Urothelium cell line (cell line): ENCODE results near the gene KRTAP10-1.
A peak's percentile ranks its signal among the peaks of the same experiment; 100 is the strongest.
"Not testable (repeated sequence)": the region's sequence is repeated elsewhere in the genome, so short reads cannot be mapped to it uniquely, and the experiment has no call there.

ENCODE experiments used
- DNase-seq: peaks from one replicate; pipeline ENCODE4 v3.0.0; 2011; ENCODE audit warnings: low spot score, mixed read lengths
- FAIRE-seq: peaks from 2 replicates; lab custom pipeline; 2011; peaks lifted over from hg19 to GRCh38; lab: Jason Lieb, UNC

The KRTAP10-1 gene

DNA sequence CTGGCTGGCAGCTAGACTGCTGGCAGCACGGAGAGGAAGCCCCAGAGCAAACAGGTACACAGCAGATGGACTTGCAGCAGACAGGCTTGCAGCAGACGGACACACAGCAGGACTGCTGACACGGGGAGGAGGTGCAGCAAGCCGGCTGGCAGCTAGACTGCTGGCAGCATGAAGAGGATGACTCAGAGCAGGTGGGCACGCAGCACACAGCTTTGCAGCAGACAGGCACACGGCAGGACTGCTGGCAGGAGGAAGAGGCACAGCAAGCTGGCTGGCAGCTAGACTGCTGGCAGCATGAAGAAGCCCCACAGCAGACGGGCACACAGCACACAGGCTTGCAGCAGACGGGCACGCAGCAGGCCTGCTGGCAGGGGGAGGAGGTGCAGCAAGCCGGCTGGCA is 10.8 kb upstream of the KRTAP10-1 start:
- peak; percentile 55 for FAIRE-seq
- DNase-seq = no peak

DNA sequence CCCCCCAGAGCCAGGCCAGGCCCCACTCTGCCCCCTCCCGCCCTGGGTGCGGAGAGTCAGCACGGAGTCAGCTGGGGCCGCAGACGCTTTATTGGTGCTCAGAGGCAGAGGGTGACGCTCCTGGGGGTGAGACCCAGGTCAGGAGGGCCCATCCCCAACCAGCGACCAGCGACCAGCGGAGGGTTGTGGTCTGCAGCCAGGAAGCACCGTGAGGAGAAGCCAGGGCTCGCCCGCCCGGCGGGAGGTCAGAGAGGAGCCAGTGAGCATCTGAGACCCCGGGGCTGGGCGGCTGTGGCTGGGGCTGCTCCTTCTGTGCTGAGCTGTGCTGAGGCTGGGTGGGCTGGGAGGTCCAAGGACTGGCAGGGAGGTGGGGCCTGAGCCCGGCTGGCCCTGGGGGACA is 10.3 kb upstream of the KRTAP10-1 start:
- DNase-seq = not testable (repeated sequence)
- FAIRE-seq = peak; percentile 92

DNA sequence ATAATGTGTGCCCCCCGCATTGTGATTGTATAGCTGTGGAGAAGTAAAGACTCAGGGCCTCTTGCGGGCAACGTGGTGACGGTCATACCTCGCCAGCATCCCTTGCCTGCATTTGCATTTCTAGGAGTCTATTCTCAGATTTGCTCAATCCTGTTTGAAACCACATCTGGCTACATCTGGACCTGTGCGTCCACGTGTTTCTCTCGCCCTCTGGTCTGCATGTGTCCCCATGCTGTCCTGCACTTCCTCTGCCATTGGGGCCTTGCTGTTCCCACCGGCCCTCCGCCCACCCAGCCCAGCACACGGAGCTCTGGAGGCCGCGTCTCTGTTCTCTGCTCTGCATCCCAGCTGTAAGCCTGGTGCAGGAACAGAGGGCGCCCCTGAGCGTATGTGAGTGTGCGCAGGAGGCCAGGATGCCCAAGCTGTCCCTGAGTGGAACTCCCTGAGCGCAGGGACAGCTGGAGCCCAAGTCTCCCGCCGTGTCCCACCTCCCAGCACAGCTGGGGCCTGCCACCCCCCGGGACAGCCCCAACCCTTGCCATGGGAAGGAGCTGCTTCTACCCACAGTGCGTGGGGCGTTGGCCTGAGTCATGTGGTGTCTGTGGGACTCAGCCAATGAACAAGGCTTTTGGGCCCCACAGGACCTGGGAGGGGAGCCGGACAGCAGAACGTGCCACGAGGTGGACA is 9.7 kb upstream of the KRTAP10-1 start:
- FAIRE-seq (no peak), DNase-seq (no peak)

DNA sequence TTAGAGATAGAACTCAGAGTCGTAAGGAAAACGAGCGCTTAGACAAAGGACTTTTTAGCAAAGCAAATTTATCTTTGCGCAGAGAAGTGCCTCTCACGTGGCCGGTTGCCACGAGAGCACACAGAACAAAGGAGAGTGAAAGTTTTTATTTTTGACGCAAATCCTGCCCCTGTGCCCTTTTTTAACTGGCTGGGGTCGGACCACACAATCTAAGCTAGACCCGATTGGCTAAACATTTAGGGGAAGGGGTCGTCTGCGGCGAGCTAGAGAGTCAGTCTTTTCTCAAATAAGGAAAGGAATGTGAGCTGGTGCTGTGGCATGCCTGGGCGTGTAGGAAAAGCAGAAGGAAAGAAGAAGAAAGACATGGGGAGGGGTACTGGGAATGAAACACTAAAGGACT is 8.9 kb upstream of the KRTAP10-1 start:
- DNase-seq = no peak
- FAIRE-seq = no peak

DNA sequence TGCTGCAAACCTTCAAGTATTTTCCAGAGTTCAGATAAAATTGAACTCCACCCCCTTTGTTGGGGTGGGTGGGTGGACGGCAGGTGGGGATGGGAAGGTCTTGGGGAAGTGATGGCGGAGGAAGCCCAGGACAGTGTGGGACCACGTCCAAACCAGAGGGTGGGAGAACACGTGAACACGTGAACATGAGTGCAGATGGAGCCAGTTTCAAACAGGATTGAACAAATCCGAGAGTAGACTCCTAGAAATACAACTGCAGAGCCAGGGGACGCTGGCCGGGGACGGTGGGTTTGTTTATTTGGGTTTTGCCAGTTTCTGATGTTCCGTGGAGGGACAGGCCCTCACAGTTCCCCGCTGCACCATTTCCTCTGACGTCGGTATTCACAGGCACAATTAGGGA is 8.4 kb upstream of the KRTAP10-1 start:
- no peak for DNase-seq
- no peak for FAIRE-seq

DNA sequence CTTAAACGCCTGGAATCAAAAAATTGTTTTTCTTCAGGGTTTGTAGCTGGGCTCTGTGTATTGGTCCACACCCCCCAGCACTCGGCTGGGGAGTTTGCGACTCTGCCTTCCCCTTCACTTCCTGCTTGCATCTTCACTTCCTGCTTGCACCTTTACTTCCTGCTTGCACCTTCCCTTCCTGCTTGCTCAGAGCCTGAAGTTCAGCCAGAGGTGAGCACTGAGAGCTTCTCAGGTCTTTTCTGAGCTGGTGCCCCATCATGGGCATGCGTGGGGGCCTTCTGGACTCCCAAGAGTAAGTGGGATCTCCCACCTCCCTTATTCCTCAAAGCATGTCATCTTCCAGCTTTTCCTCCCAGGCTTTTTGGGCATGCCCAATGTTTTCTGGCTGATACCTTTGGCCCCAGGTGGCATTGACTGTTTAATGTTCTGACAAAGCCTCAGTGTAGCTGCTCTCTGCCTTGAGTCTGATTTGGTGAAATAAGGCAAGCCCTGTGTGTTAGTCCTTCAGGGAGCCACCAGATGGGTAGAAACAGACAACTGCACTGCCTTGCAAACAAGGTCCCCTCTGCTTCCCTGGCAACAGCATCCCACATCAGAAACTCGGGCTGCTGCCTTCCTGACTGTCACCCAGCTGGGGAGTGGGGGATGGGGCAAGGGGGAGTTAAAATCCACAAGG is 7.8 kb upstream of the KRTAP10-1 start:
- DNase-seq = no peak
- FAIRE-seq = no peak

DNA sequence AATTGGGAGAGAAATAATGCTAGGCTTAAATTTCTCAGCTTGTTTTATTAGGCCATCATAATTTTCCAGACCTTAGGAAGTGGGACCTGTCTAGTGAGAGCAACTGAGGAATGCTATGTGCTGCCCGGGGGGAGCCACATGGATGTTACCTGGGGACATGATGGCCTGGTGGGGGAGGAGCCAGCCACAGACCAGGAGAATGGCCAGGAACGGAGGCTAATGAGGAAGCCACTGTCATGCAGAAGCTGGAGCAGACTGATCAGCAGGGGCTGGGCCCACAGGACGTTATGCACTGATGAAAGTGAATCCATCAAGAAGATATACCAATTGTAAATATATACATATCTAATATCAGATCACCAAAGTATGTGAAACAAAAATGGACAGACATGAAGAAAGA is 4.6 kb upstream of the KRTAP10-1 start:
- FAIRE-seq (no peak), DNase-seq (no peak)

DNA sequence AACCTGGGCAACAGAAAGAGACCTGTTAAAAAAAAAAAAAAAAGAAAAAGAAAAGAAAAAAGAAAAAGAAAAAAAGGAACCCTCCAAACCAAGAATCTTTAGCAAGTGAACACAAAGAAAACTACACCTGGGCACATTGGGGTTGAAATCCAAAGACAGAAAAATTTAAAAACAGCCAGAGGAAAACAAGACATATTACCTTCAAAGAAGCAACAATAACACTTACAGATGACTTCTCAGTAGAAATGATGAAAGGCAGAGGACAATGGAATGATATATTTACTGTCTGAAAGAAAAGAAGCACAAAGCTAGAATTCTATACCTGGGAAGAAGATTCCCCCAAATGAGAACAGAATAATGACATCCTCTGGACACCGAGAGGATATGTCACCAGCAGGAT is 2.7 kb upstream of the KRTAP10-1 start:
- FAIRE-seq (no peak), DNase-seq (no peak)

DNA sequence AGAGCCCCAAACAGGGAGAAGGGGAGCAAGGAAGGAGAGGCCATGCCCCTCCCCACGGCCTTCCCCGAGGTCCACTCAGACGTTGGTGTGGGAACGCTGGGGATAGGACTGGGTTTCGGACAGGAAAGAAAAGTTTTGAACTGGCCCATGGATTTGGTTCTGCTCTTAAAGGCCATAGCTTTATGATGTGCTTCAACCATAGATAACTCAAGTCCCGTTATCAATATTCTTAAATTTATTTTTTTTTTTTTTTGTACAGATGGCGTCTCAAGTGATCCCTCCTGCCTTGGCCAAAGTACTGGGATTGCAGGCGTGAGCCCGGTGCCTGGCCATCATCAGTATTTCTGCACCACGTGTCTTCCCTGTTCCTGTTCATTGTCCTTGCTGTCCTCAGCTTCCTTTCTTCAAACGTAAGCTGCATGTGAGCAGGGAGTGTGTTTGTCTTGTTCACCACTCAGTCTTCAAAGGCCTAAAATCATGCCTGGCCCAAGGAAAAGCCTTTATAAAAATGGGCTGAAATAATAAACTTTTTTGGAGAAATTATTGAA is 820 bp upstream of the KRTAP10-1 start:
- no peak for DNase-seq
- no peak for FAIRE-seq

DNA sequence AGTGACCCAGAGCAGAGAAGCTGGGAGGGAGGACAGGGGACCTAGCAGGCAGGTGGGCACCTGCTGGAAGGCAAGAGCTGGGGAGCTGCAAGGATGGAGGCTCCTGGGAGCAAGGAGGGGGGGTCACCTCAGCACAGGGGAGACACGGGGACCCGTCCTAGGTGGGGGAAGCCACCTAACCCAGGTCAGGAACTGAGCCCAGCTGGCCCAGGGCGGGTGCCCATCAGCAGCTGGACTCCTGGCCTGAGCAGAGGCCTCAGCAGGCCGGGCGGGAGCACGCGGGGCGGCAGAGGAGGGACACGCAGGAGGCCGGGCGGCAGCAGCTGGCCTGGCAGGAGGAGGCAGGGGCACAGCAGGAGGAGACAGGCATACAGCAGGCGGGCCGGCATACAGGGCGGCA is 949 bp downstream of the KRTAP10-1 start:
- DNase-seq (no peak), FAIRE-seq (no peak)

DNA sequence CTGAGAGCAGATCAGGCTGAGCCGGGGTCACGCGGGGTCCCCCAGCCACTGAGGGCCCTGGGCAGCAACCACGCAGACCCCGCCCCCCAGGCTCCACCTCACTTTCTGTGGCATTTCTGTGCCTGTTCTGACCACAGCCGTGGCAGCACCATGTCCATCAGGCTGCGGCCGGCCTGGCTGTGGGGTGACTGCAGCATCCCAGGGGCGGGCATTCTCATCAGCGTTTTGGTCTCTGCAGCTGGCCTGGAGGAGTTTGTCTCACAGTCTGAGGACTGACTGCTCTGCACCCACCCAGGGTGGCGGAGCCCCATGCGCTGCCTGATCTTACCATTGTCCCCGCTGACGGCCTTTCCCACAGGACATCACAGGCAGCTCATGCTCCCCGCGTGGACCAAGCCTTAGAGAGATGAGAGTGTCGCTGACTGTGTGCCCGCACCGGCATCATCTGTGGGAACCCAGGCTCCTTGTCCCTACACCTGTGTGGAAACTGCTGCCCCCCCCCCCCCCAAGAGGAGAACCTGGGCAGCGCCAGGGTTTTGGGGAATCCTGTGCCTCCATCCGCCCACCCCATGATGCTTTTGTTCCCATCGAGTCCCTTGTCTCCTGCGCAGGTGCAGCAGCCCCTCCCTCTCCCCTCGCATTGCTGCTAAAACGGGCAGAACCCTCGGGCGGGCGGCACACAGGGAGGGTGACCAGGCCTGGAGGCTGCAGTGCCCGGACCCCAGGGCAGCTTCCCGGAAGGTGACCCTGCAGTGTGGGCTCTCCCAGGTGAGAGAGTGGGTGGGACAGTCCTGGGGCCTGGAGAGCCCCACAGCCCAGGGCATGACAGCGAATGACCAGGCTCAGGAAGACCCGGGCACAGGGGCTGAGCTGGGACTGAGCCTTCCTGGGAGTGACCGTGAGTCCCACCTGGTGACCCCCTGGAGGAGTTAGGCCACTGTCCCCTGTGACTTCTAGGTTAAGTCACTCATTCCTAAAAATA is 1.8 kb downstream of the KRTAP10-1 start:
- no peak for FAIRE-seq

DNA sequence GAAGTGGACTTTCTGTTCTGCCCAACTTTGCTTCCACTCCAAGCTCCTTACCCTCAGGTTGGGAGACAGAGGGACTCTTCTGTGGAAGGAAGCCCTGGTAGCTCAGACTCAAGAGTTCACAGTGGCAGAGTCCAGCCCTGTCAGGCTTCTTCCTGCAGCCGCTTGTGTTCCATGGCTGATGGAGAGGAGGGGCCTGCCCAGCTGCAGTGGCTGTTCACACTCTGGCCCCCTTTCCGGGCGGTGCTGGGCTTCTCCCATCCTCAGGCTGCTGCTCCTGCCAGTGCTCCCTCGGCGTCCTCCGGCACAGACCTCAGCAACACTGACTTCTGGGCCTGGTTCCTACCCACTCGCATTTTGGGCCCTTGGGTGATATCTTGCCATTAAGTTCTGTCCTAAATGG is 4.0 kb downstream of the KRTAP10-1 start:
- DNase-seq = no peak
- FAIRE-seq = no peak

More for the DNA sequence above, 1.8 kb downstream of the KRTAP10-1 start:
- DNase-seq = no peak

DNA sequence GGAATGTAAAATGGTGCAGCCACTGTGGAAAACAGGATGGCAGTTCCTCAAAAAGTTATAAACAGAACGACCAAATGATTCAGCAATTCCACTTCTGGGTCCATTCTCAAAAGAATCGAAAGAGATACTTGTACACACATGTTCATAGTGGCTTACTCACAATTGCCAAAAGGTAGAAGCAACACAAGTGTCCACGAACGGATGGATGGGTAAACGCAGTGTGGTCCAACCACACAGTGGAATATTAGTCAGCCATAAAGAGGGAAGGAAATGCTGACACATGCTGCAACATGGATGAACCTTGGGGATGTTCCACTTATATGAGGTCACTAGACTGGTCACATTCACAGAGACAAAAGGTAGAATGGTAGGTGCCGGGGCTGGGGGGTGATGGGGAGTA is 5.3 kb downstream of the KRTAP10-1 start:
- FAIRE-seq = no peak
- no peak for DNase-seq

DNA sequence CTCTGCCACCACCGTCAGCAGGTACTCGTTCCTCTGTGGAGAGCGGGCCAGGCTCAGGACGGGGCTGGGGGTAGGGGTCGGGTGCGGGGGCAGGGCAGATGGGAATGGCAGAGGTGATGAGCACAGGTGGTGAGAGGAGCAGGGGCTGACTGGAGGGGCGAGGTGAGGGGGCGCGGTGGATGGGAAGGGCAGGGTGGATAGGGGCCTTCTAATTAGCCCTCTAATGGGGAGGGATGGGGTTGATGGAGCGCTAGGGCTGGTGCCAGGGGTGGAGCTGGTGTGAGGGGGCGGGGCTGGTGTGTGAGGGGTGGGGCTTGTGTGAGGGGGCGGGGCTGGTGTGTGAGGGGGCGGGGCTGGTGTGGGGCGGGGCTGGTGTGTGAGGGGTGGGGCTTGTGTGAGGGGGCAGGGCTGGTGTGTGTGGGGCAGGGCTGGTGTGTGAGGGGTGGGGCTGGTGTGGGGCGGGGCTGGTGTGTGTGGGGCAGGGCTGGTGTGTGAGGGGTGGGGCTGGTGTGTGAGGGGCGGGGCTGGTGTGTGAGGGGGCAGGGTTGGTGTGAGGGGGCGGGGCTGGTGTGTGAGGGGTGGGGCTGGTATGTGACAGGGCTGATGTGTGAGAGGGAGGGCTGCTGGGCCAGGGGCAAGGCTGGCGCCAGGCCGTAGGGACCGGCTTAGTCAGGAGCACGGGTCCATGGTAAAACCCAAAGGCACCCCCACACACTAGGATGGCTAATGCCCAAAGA is 5.9 kb downstream of the KRTAP10-1 start:
- DNase-seq = no peak
- FAIRE-seq = no peak

DNA sequence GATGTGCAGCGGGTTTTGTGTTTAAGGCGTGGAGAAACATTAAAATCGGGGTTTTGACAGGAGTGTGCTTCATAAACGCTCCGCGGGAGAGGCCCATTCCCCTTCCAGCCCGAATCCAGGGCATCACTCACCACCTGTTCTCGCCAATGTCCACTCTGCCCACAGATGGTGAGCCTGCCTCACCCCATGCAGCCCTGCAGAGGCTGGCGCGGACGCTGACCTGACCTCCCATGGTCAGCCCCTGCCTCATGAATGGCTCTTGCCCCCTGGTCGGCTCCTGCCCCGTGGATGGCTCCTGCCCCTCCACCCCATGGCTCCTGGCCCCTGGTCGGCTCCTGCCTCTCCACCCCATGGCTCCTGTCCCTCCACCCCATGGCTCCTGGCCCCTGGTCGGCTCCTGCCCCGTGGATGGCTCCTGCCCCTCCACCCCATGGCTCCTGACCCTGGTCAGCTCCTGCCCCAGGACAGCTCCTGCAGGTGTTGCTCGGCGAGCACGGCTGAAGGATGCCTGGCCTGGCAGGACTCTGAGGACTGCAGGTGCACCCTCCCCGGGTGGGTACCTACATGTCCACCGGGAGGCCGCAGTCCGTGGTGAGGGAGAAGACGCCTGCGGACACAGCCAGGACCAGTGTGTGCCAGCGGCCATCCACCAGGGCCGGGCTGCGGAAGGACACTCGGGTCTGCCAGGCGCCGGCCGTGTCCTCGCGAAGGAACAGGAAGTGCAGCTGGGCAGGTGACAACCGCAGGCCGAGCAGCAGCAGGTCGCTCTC is 6.7 kb downstream of the KRTAP10-1 start:
- DNase-seq = no peak
- FAIRE-seq = no peak

DNA sequence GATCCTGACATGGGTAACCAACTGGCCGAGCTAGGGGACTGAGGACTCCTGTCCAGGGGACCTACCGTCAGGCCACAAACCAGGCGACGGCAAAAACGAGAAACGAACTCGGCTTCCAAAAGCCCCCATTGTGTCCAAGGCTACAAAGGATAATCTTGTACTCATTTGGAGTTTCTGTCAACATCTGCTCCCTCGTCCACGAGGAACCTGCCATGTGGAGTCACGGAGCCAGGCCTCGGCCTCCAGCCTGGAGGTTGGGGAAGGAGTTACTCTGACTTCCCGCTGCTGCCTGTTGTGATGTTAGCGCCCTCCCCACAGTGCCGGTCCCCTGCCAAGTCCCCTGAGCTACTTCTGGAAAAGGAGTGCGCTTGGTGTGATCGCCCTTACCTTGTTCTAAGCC is 7.3 kb downstream of the KRTAP10-1 start:
- no peak for DNase-seq
- no peak for FAIRE-seq

DNA sequence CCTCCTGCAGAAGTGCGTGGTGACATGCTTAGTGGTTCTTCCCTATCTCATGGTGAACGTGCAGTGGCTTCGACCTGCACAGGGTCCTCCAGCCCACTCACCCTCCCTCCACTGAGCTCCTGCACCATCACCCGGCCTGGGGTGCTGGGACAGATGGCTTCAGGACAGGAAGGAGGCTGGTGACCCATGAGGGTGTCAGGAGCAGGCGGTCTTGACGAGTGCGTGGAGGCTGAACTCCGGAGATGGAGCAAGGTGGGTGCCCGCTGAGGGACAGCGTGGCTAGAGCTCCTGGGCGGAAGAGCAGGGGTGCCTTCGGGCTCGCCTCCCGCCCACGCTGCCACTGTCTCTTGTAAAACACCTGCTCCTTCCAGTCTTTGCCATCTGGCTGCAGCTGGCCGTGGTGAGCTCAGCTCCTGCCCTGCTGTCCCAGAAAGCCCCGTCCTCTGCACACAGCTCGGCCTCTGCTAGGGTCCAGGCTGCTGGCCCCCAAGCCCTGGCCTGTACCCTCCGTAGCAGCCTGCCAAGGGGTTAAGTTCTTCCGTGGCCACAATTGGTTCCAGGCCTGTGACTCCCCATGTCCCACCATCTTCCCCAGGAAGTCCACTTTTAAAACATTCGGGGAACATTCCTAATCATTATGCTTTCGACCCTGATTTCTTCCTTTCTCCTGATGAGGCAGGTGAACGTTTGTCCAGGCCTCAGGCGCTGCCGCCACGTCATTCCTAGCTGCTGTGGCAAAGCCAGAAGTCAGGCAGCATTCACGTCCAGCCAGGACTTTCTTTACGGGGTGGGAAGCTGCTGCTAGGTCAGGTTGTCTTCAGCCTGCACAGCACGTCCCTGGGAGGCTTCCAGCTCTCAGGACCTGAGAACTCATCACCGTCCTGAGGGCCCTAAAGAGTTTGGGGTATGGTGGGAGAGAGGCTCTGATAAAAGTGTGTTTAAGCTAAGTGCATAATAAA is 8.1 kb downstream of the KRTAP10-1 start:
- no peak for FAIRE-seq

DNA sequence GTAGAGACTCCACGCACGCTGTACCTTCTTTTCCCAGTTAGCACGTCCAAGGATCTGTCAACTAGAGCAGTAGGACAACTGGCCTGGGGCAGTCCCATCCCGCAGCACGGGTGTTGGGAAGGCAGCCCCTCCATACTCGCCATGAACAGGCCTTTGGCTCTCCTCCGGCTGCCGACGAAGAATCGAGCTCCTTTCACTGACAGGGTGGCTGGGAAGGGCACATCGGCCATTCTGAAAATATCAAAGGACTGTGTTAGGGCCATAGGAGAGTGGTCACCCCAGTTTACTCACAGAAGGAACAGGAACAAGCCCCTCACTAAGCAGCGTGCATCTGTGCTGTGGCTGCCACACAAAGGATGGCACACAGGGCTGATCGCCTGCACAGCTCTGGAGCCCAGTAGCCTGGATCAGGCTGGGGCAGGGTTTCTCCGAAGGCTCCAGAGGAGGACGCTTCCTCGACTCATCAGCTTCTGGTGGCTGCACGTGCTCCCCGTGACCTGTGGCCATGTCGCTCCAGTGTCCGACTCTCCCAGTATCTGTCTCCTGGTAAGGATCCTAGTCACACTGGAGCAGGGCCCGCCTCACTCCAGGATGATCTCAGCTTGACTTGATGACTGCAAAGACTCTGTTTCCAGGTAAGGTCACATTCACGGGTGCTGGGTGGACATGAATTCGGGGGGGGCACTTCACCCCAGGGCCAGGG is 8.9 kb downstream of the KRTAP10-1 start:
- FAIRE-seq (no peak), DNase-seq (no peak)

More for the DNA sequence above, 8.1 kb downstream of the KRTAP10-1 start:
- DNase-seq = no peak
